ENCODE data around the gene NDUFB10. TPM values are rescaled to one million over a fixed set of nuclear protein-coding genes. Genes with fewer than 3 reads are reported as not detected.

NDUFB10 gene
- total and polyA plus RNA-seq, 8 donors: 28.6 to 285 (median 92.9) TPM

DNA sequence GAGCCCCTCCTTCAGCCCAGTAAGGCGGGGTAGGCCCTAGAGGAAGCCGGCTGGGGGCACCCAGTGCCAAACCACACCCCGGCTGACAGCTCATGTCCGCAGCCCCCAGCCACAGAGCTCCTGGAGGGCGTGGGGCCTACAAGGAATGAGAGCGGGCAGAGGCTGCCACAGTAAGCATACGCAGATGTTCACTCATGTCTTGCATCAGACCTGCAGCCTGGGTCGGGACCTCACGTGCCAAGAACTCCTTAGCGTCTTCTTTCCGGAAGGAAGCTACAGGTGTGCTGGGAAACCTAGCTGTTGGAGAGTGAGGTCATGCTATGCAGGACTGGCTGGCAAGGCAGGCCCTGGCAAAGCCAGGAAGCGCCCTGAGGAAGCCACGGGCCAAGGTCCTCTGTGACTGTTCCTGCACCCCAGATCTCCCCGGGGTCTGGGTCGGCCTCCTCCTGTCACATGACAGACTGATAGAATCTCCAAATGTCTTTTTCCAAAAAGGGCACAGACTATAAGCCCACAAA lies 48.7 kb downstream of the NDUFB10 start:
- TF ChIP-seq POLR2AphosphoS5 (IDR thresholded peaks at IDR 0.05) (peak in 1 of 3 donors; percentile 20), POLR2A (IDR thresholded peaks at IDR 0.05) (no peak), CTCF (IDR thresholded peaks at IDR 0.05) (no peak), EP300 (IDR thresholded peaks at IDR 0.05) (no peak)
- no peaks in the 10 kb centered on the region for H3K27me3 ChIP-seq
- intact Hi-C loops (cut with DNase I; ENCODE audit: low total_unique reads): no loop called here
- H3K4me1 ChIP-seq: peaks cover 59 to 69% (median 68%) of the 10 kb centered on the region in 4 donors
- peaks cover 0 to 19% (median 14%) of the 10 kb centered on the region in 4 donors for H3K36me3 ChIP-seq
- H3K4me3 ChIP-seq: peak overlapping the region in 3 of 4 donors; percentile 66 to 96 (median 81)
- WGBS, 5 donors: 21 to 43% (median 24%) methylated on average over 15 of the region's 15 CpGs
- DNase-seq: peak in 1 of 2 donors; percentile 62
- peak overlapping the region in 4 of 5 donors; percentile 92 to 96 (median 95) for H3K27ac ChIP-seq
- no peaks in the 10 kb centered on the region for H3K9me3 ChIP-seq

DNA sequence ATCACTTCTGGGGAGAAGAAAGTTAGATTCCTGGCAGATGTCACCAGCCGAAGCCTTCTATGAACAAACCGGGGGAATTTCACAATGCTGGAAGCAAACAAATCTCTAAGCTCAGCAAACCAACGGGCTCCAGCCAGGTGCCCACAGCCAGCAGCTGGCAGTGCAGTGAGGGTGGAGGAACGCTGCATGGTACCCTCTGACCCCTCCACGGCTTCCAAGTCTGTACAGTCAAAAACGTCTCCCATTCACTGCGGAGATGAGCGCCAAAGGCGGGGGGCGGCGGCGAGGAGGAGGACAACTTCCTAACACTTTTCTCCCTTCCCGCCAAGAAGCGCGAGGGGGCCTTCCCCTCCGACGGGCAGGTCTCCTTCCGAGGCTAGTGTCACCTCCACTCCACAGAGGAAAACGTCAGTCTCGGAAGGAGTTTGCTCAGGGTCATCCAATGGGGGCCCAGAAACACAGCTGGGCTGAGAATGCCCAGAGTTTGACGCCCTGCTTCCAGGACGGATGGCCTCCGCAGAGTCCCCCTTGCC lies 49.4 kb downstream of the NDUFB10 start:
- 2 to 3% (median 2%) methylated on average over 21 to 23 of the region's 23 CpGs for WGBS, 5 donors
- peak in 1 of 2 donors; percentile 61 for DNase-seq

GRCh38 chr16:2009164-2009711 lies 49.9 kb downstream of the NDUFB10 start:
- intact Hi-C loops (cut with DNase I; ENCODE audit: low total_unique reads): no loop called here
- DNase-seq: peak in 1 of 2 donors; percentile 57
- Histone ChIP-seq H3K9me3 (no peaks in the 10 kb centered on the region), H3K4me1 (peaks cover 54 to 58% (median 57%) of the 10 kb centered on the region in 4 donors), H3K4me3 (peak overlapping the region; percentile 66 to 96 (median 86)), H3K27me3 (no peaks in the 10 kb centered on the region), H3K27ac (peak overlapping the region; percentile 90 to 96 (median 95)), H3K36me3 (peaks cover 0 to 14% (median 9%) of the 10 kb centered on the region in 4 donors)
- 0 to 2% (median 1%) methylated on average over 19 to 55 of the region's 55 CpGs for WGBS, 5 donors
- TF ChIP-seq CTCF (IDR thresholded peaks at IDR 0.05): peak in 1 of 7 experiments; percentile 2
- no peak for TF ChIP-seq POLR2A (IDR thresholded peaks at IDR 0.05)

More for the DNA sequence above, 49.4 kb downstream of the NDUFB10 start:
- H3K36me3 ChIP-seq: peaks cover 0 to 14% (median 9%) of the 10 kb centered on the region in 4 donors
- no peak for TF ChIP-seq CTCF (IDR thresholded peaks at IDR 0.05)
- TF ChIP-seq POLR2A (IDR thresholded peaks at IDR 0.05): no peak
- TF ChIP-seq POLR2AphosphoS5 (IDR thresholded peaks at IDR 0.05): no peak
- no peak for TF ChIP-seq EP300 (IDR thresholded peaks at IDR 0.05)
- peak overlapping the region; percentile 90 to 96 (median 95) for H3K27ac ChIP-seq
- H3K4me1 ChIP-seq: peaks cover 59 to 64% (median 63%) of the 10 kb centered on the region in 4 donors
- no peaks in the 10 kb centered on the region for H3K27me3 ChIP-seq
- peak overlapping the region; percentile 66 to 96 (median 86) for H3K4me3 ChIP-seq
- H3K9me3 ChIP-seq: no peaks in the 10 kb centered on the region
- intact Hi-C loops (cut with DNase I; ENCODE audit: low total_unique reads): no loop called here

DNA sequence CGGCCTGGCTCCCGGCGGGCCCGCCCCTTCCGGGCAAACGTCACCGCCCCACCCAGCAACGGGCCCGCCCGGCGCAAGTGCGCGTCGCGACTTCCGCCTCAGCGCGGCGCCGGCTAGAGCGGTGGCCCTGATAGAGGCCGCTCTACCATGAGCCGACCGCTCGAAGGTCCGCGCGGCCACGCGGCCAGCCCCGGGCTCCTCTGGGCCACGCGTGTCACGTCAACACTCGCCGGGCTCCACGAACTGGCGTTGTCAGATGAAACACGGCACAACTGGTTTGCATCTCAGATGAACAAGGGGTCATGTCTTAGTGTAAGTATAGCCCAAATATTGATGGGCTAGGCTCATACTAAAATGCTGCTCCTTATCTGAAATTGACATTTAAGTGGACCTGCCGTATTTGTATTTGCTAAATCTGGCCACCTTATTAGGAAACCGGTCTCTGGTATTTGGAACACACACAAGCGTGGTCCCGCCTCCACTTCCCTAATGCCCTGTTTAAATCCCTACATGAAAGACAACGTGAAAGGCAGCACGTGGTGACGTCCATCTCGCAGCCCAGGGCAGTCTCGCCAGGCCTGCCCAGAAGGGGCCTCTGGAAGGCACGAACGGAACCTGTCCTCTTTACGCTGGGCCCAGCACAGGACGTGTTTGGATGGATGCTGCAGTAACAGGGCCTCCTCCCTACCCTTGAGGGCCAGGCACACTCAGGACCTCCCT lies 50.6 kb downstream of the NDUFB10 start, which contains the start of gene ZNF598:
TSS of gene ZNF598 (minus strand) at position 31 of the 720 bp plus-strand sequence.
- peak within 1 kb of the TSS; percentile 92 to 96 (median 95) for H3K27ac ChIP-seq
- H3K4me3 ChIP-seq: peak within 1 kb of the TSS; percentile 66 to 96 (median 86)
- peaks cover 47 to 52% (median 50%) of the 10 kb centered on the region in 4 donors for H3K4me1 ChIP-seq
- peaks cover 0 to 14% (median 7%) of the 10 kb centered on the region in 4 donors for H3K36me3 ChIP-seq
- intact Hi-C loops (cut with DNase I; ENCODE audit: low total_unique reads): no loop called here
- WGBS, 5 donors: 0 to 3% (median 1%) methylated on average over 15 to 52 of the region's 52 CpGs
- peak; percentile 86 to 96 for DNase-seq
- H3K27me3 ChIP-seq: no peaks in the 10 kb centered on the region
- TF ChIP-seq CTCF (IDR thresholded peaks at IDR 0.05): no peak
- TF ChIP-seq POLR2A (IDR thresholded peaks at IDR 0.05): peak in 2 of 4 donors; percentile 51 to 81
- TF ChIP-seq POLR2AphosphoS5 (IDR thresholded peaks at IDR 0.05): peak; percentile 77 to 94 (median 94)
- peak; percentile 30 for TF ChIP-seq EP300 (IDR thresholded peaks at IDR 0.05)
- H3K9me3 ChIP-seq: no peaks in the 10 kb centered on the region
